H7 (cell line): ENCODE results near the gene HK2. TPM values are rescaled to one million over a fixed set of nuclear protein-coding genes. Genes with fewer than 3 reads are reported as not detected.
A peak's percentile ranks its signal among the peaks of the same experiment; 100 is the strongest.
"Not testable (repeated sequence)": the region's sequence is repeated elsewhere in the genome, so short reads cannot be mapped to it uniquely, and the experiment has no call there.

Experiments used
- DNase-seq: peaks from one replicate; pipeline ENCODE4 v3.0.0; 2012
- H3K27me3 ChIP-seq: 2 replicates; pipeline ENCODE4 v1.6.0; 2011; ENCODE audit warnings: mild to moderate bottlenecking, low read length; ENCODE audit not compliant: control insufficient read depth, insufficient read depth
- H3K36me3 ChIP-seq: replicated peaks from 2 replicates; pipeline ENCODE4 v1.5.1; 2011; ENCODE audit warnings: low read length; ENCODE audit not compliant: control insufficient read depth, insufficient read depth
- H3K4me3 ChIP-seq: 2 replicates; pipeline ENCODE4 v1.5.1; 2011; ENCODE audit warnings: low read depth, mild to moderate bottlenecking, control low read depth, low read length, moderate library complexity; ENCODE audit not compliant: insufficient read depth
- total RNA-seq: library from RNA; depleted of rRNA; stranded (reverse); fragments of >200 nt; shearing (Covaris generic); gene quantifications from 2 replicates; pipeline ENCODE4 v1.2.3, GENCODE V29; 2014

The HK2 gene
- total RNA-seq, 1 experiment from 2014 or later = 10.7 TPM

GRCh38 chr2:74845991-74846390 lies 12.1 kb downstream of the HK2 start:
- no peaks in the 10 kb centered on the region for H3K36me3 ChIP-seq
- H3K4me3 ChIP-seq = no peak overlapping the region
- H3K27me3 ChIP-seq = no peaks in the 10 kb centered on the region
- DNase-seq = no peak

GRCh38 chr2:74846481-74846880 lies 12.6 kb downstream of the HK2 start:
- no peak for DNase-seq
- H3K36me3 ChIP-seq = no peaks in the 10 kb centered on the region
- H3K4me3 ChIP-seq = no peak overlapping the region
- H3K27me3 ChIP-seq = no peaks in the 10 kb centered on the region

GRCh38 chr2:74847070-74847858 lies 13.3 kb downstream of the HK2 start:
- Histone ChIP-seq H3K36me3 (no peaks in the 10 kb centered on the region), H3K4me3 (no peak overlapping the region), H3K27me3 (no peaks in the 10 kb centered on the region)
- no peak for DNase-seq

GRCh38 chr2:74849228-74849892 lies 15.4 kb downstream of the HK2 start:
- Histone ChIP-seq H3K36me3 (peaks cover 2% of the 10 kb centered on the region), H3K27me3 (no peaks in the 10 kb centered on the region), H3K4me3 (no peak overlapping the region)
- peak; percentile 74 for DNase-seq

GRCh38 chr2:74850496-74851190 lies 16.7 kb downstream of the HK2 start:
- H3K4me3 ChIP-seq = no peak overlapping the region
- peaks cover 6% of the 10 kb centered on the region for H3K36me3 ChIP-seq
- DNase-seq = no peak
- no peaks in the 10 kb centered on the region for H3K27me3 ChIP-seq

- H3K36me3 ChIP-seq = peaks cover 8% of the 10 kb centered on the region
- no peak overlapping the region for H3K4me3 ChIP-seq
- H3K27me3 ChIP-seq = no peaks in the 10 kb centered on the region
- no peak for DNase-seq
Observed at GRCh38 chr2:74851191-74851566, 17.3 kb downstream of the HK2 start.

- not testable (repeated sequence) for H3K27me3 ChIP-seq, H3K4me3 ChIP-seq, DNase-seq, H3K36me3 ChIP-seq
Observed at GRCh38 chr2:74853360-74853759, 19.4 kb downstream of the HK2 start.

GRCh38 chr2:74854401-74854800 lies 20.5 kb downstream of the HK2 start:
- no peak overlapping the region for H3K4me3 ChIP-seq
- DNase-seq = no peak
- peaks cover 9% of the 10 kb centered on the region for H3K36me3 ChIP-seq
- H3K27me3 ChIP-seq = no peaks in the 10 kb centered on the region

GRCh38 chr2:74855114-74855707 lies 21.3 kb downstream of the HK2 start:
- H3K36me3 ChIP-seq, H3K27me3 ChIP-seq, H3K4me3 ChIP-seq, DNase-seq: not testable (repeated sequence)

- Histone ChIP-seq H3K4me3 (no peak overlapping the region), H3K27me3 (no peaks in the 10 kb centered on the region), H3K36me3 (peaks cover 9% of the 10 kb centered on the region)
- no peak for DNase-seq
Observed at GRCh38 chr2:74856004-74856578, 22.2 kb downstream of the HK2 start.

- Histone ChIP-seq H3K27me3 (no peaks in the 10 kb centered on the region), H3K36me3 (peaks cover 9% of the 10 kb centered on the region), H3K4me3 (no peak overlapping the region)
- DNase-seq = no peak
Observed at GRCh38 chr2:74856599-74856998, 22.7 kb downstream of the HK2 start.

- Histone ChIP-seq H3K36me3 (peaks cover 9% of the 10 kb centered on the region), H3K27me3 (no peaks in the 10 kb centered on the region), H3K4me3 (no peak overlapping the region)
- DNase-seq = no peak
Observed at GRCh38 chr2:74857215-74857614, 23.3 kb downstream of the HK2 start.

GRCh38 chr2:74857725-74858124 lies 23.8 kb downstream of the HK2 start:
- no peaks in the 10 kb centered on the region for H3K27me3 ChIP-seq
- H3K36me3 ChIP-seq = peaks cover 9% of the 10 kb centered on the region
- DNase-seq = no peak
- H3K4me3 ChIP-seq = no peak overlapping the region

- peaks cover 9% of the 10 kb centered on the region for H3K36me3 ChIP-seq
- no peak for DNase-seq
- H3K27me3 ChIP-seq = no peaks in the 10 kb centered on the region
- no peak overlapping the region for H3K4me3 ChIP-seq
Observed at GRCh38 chr2:74858281-74858680, 24.4 kb downstream of the HK2 start.
